BJ (cell line): ENCODE measurements around the gene WFDC5. TPM values are rescaled to one million over a fixed set of nuclear protein-coding genes. Genes with fewer than 3 reads are reported as not detected.
A peak's percentile ranks its signal among the peaks of the same experiment; 100 is the strongest.

Source experiments
- CTCF ChIA-PET: fragments of 350-600 bp; formaldehyde crosslinking; extraction: SDS; loops from one replicate; lab custom pipeline; 2021; ENCODE audit warnings: antibody characterized with exemption, inconsistent platforms; lab: Yijun Ruan, JAX
- POLR2A ChIA-PET: fragments of 300-600 bp; sonication (Branson Sonifier 250); formaldehyde crosslinking; extraction: SDS; loops from one replicate; lab custom pipeline; 2021; ENCODE audit warnings: antibody characterized with exemption; lab: Charles Lee
- DNase-seq: peaks from one replicate; pipeline ENCODE4 v3.0.0-alpha.2; 2011; ENCODE audit warnings: low read depth
- H3K27me3 ChIP-seq: 2 replicates; pipeline ENCODE4 v1.6.0; 2011; ENCODE audit warnings: low read length; ENCODE audit not compliant: control insufficient read depth, insufficient read depth
- H3K36me3 ChIP-seq: 2 replicates; pipeline ENCODE4 v1.5.1; 2011; ENCODE audit warnings: low read length; ENCODE audit not compliant: control insufficient read depth, insufficient read depth
- H3K4me3 ChIP-seq: 2 replicates; pipeline ENCODE4 v1.5.1; 2011; ENCODE audit warnings: low read depth, mild to moderate bottlenecking, control low read depth, low read length
- CTCF ChIP-seq: IDR thresholded peaks from 2 replicates; pipeline ENCODE4 v1.5.1; 2011; ENCODE audit warnings: low read depth, mild to moderate bottlenecking, control low read depth, inconsistent platforms, low read length, moderate library complexity; ENCODE audit not compliant: insufficient read depth
- polyA plus RNA-seq: library from polyadenylated mRNA; depleted of rRNA; stranded (reverse); fragments of >200 nt; gene quantifications from 2 replicates; pipeline ENCODE4 v1.2.3, GENCODE V29; 2011

The WFDC5 gene
- polyA plus RNA-seq, 1 experiment = not detected

- TF ChIP-seq CTCF = no peak
- Histone ChIP-seq H3K36me3 (no peaks in the 10 kb centered on the region), H3K4me3 (no peak overlapping the region), H3K27me3 (no peaks in the 10 kb centered on the region)
- ChIA-PET POLR2A (no interaction called here), CTCF (interaction anchor here (1.1 to 15.9 kb wide), 3 partner anchors 46 to 346 kb away, joined by 3 to 407 read pairs (median 106); no protein-coding TSS in a partner anchor)
- no peak for DNase-seq
Observed at GRCh38 chr20:45092898-45093297, 22.1 kb downstream of the WFDC5 start.

GRCh38 chr20:45091366-45091765 is 23.6 kb downstream of the WFDC5 start:
- no peak for DNase-seq
- ChIA-PET POLR2A (no interaction called here), CTCF (interaction anchor here (1.3 to 15.9 kb wide), 4 partner anchors 20 to 199 kb away, joined by 3 to 407 read pairs (median 54); no protein-coding TSS in a partner anchor)
- H3K4me3 ChIP-seq = no peak overlapping the region
- no peaks in the 10 kb centered on the region for H3K27me3 ChIP-seq
- no peak for TF ChIP-seq CTCF
- H3K36me3 ChIP-seq = no peaks in the 10 kb centered on the region

GRCh38 chr20:45090481-45090880 is 24.5 kb downstream of the WFDC5 start:
- CTCF ChIA-PET = interaction anchor here (0.6 to 15.9 kb wide), 4 partner anchors 8 to 200 kb away, joined by 3 to 407 read pairs (median 3); no protein-coding TSS in a partner anchor
- DNase-seq = no peak

GRCh38 chr20:45088247-45088646 is 26.7 kb downstream of the WFDC5 start:
- CTCF ChIA-PET = interaction anchor here (2.4 to 15.9 kb wide), 2 partner anchors 7 to 42 kb away, joined by 11 to 407 read pairs; no protein-coding TSS in a partner anchor
- no peak for TF ChIP-seq CTCF
- DNase-seq = peak; percentile 93

More at GRCh38 chr20:45090481-45090880, 24.5 kb downstream of the WFDC5 start:
- H3K27me3 ChIP-seq = no peaks in the 10 kb centered on the region
- no peak overlapping the region for H3K4me3 ChIP-seq
- no peaks in the 10 kb centered on the region for H3K36me3 ChIP-seq
- POLR2A ChIA-PET = no interaction called here
- no peak for TF ChIP-seq CTCF

GRCh38 chr20:45087814-45088213 is 27.2 kb downstream of the WFDC5 start:
- POLR2A ChIA-PET = no interaction called here
- no peaks in the 10 kb centered on the region for H3K36me3 ChIP-seq
- DNase-seq = no peak
- no peak for TF ChIP-seq CTCF
- no peak overlapping the region for H3K4me3 ChIP-seq
- CTCF ChIA-PET = interaction anchor here (2.4 to 15.9 kb wide), 2 partner anchors 8 to 41 kb away, joined by 11 to 407 read pairs; no protein-coding TSS in a partner anchor
- H3K27me3 ChIP-seq = no peaks in the 10 kb centered on the region

More at GRCh38 chr20:45088247-45088646, 26.7 kb downstream of the WFDC5 start:
- H3K27me3 ChIP-seq = no peaks in the 10 kb centered on the region
- POLR2A ChIA-PET = interaction anchor here (0.6 kb wide), 1 partner anchor 82 kb away, joined by 3 read pairs; no protein-coding TSS in a partner anchor
- H3K4me3 ChIP-seq = no peak overlapping the region
- H3K36me3 ChIP-seq = no peaks in the 10 kb centered on the region
